HepG2 (cell line): ENCODE results near the gene CPEB4. TPM values are rescaled to one million over a fixed set of nuclear protein-coding genes. Genes with fewer than 3 reads are reported as not detected.

Source experiments
- ASH2L ChIP-seq: fragments of 300-600, 200-600 bp; sonication (generic); IDR thresholded peaks from 2 replicates; pipeline ENCODE4 v1.7.0; 2017; ENCODE audit warnings: low read depth, mild to moderate bottlenecking, moderate library complexity, mixed read lengths, low read length; ENCODE audit not compliant: insufficient read length
- CCDC6 ChIP-seq: sonication (generic); formaldehyde crosslinking; IDR thresholded peaks from 2 replicates; pipeline ENCODE4 v1.8.1; 2022; ENCODE audit warnings: mild to moderate bottlenecking, missing genetic modification reagents, moderate library complexity
- FOXA3 ChIP-seq: IDR thresholded peaks from 2 replicates; pipeline ENCODE4 v1.6.1; 2016; ENCODE audit warnings: missing genetic modification reagents, missing compliant biosample characterization
- GATA4 ChIP-seq: sonication (generic); IDR thresholded peaks from 2 replicates; pipeline ENCODE4 v1.6.1; 2016; ENCODE audit warnings: antibody characterized with exemption, low read depth, borderline replicate concordance
- HIVEP1 ChIP-seq: sonication (generic); formaldehyde crosslinking; IDR thresholded peaks from 2 replicates; pipeline ENCODE4 v1.4.0; 2020; ENCODE audit warnings: mild to moderate bottlenecking, missing genetic modification reagents
- KLF15 ChIP-seq: sonication (generic); formaldehyde crosslinking; IDR thresholded peaks from 2 replicates; pipeline ENCODE4 v1.8.1; 2023; ENCODE audit warnings: borderline replicate concordance, mild to moderate bottlenecking, inconsistent platforms, missing genetic modification reagents, mixed read lengths
- SIN3B ChIP-seq: fragments of 150-350 bp; IDR thresholded peaks from 2 replicates; pipeline ENCODE4 v1.6.1; 2014; ENCODE audit warnings: low read length
- TAF1 ChIP-seq: sonication (generic); formaldehyde crosslinking; IDR thresholded peaks from 2 replicates; pipeline ENCODE4 v1.4.0; 2020; ENCODE audit warnings: missing genetic modification reagents
- XRCC5 ChIP-seq: fragments of 200-400 bp; formaldehyde crosslinking; optimal IDR thresholded peaks from 2 replicates; pipeline ENCODE3; 2017; ENCODE audit warnings: mild to moderate bottlenecking, low read length
- ZNF224 ChIP-seq: sonication (generic); formaldehyde crosslinking; IDR thresholded peaks from 2 replicates; pipeline ENCODE4 v1.5.0; 2020; ENCODE audit warnings: mild to moderate bottlenecking, missing genetic modification reagents
- ZNF274 ChIP-seq: sonication (generic); formaldehyde crosslinking; IDR thresholded peaks from 2 replicates; pipeline ENCODE4 v1.5.1; 2020; ENCODE audit warnings: mild to moderate bottlenecking, missing genetic modification reagents
- ZNF296 ChIP-seq: sonication (generic); formaldehyde crosslinking; conservative IDR thresholded peaks from 2 replicates; pipeline ENCODE4 v1.5.0; 2020; ENCODE audit warnings: mild to moderate bottlenecking, missing genetic modification reagents
- ZNF33A ChIP-seq: sonication (generic); formaldehyde crosslinking; IDR thresholded peaks from 2 replicates; pipeline ENCODE4 v1.5.1; 2020; ENCODE audit warnings: missing genetic modification reagents, mild to moderate bottlenecking, moderate library complexity, borderline replicate concordance
- ZNF354B ChIP-seq: sonication (generic); formaldehyde crosslinking; IDR thresholded peaks from 2 replicates; pipeline ENCODE4 v1.8.0; 2022; ENCODE audit warnings: mild to moderate bottlenecking, missing genetic modification reagents
- ZNF543 ChIP-seq: sonication (generic); formaldehyde crosslinking; IDR thresholded peaks from 2 replicates; pipeline ENCODE4 v1.4.0; 2020; ENCODE audit warnings: mild to moderate bottlenecking, missing genetic modification reagents
- ZNF792 ChIP-seq: IDR thresholded peaks from 2 replicates; pipeline ENCODE4 v1.6.1; 2016
- polyA plus RNA-seq, 8 experiments: library from polyadenylated mRNA; depleted of rRNA in 3 of 8; stranded (reverse) in 7 of 8; unstranded in 1 of 8; fragments of >200 nt; fragmentation: Illumina TruSeq in 4 of 8; extraction: Trizol in 4 of 8; gene quantifications; 2 replicates each; pipeline versions ENCODE4 v1.2.1 to v1.2.3, GENCODE V29; 2011 to 2016; ENCODE audit warnings: low read depth in 4 of 8, missing spikeins in 1 of 8, mixed read lengths in 1 of 8; ENCODE audit not compliant: insufficient read depth in 1 of 8
- total RNA-seq, 5 experiments: library from RNA; depleted of rRNA; stranded (reverse); fragments of >200 nt; fragmentation: Illumina TruSeq; extraction: Trizol; gene quantifications; 2 replicates each; pipeline ENCODE4 v1.2.3, GENCODE V29; 2016; ENCODE audit warnings: low read depth in 1 of 5
- TF ChIP-seq, protein P1 (sequence below): sonication (generic); formaldehyde crosslinking; IDR thresholded peaks from 2 replicates; pipeline ENCODE4 v1.9.0; 2021; ENCODE audit warnings: missing genetic modification reagents, borderline replicate concordance
- TF ChIP-seq, protein P2 (sequence below): sonication (generic); formaldehyde crosslinking; IDR thresholded peaks from 2 replicates; pipeline ENCODE4 v1.4.0; 2020; ENCODE audit warnings: missing genetic modification reagents
- TF ChIP-seq, protein P3 (sequence below): sonication (generic); formaldehyde crosslinking; IDR thresholded peaks from 2 replicates; pipeline ENCODE4 v1.4.0; 2020; ENCODE audit warnings: missing genetic modification reagents, low read depth, mild to moderate bottlenecking, borderline replicate concordance
- TF ChIP-seq, protein P4 (sequence below): sonication (generic); formaldehyde crosslinking; IDR thresholded peaks from 2 replicates; pipeline ENCODE4 v1.5.0; 2020; ENCODE audit warnings: mild to moderate bottlenecking, missing genetic modification reagents, borderline replicate concordance

Gene CPEB4
- total and polyA plus RNA-seq, 2 of the 13 experiments (the other 11 are each of a cell fraction or from before 2014, with no cell fraction given) = 7.7 to 26.7 TPM

DNA sequence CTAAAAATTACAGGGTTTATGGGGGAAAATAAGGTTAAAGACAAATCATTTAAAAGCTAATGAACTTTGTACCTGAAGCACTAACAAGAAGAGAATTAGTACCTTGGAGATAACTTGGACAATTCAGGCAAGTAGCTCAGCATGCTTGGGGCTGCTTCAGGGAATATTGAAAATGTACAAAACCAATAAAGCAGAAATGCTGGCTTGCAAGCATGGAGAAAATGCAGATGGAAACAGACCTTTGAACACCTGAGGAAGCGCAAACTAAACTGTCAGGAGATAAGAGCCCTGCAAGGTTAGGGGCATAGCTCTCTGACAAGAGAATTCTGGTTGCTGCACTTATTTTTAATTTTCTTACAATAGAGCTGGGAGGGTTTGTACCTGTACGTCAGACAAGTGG is 58.2 kb downstream of the CPEB4 start (continued):
- TF ChIP-seq CCDC6 (CRISPR knock-in tag) = no peak
- peak; percentile 29; the same call in 1 of the 2 replicates for TF ChIP-seq FOXA3
- TF ChIP-seq ZNF274 (CRISPR knock-in tag) = no peak
- TF ChIP-seq, protein P1, sequence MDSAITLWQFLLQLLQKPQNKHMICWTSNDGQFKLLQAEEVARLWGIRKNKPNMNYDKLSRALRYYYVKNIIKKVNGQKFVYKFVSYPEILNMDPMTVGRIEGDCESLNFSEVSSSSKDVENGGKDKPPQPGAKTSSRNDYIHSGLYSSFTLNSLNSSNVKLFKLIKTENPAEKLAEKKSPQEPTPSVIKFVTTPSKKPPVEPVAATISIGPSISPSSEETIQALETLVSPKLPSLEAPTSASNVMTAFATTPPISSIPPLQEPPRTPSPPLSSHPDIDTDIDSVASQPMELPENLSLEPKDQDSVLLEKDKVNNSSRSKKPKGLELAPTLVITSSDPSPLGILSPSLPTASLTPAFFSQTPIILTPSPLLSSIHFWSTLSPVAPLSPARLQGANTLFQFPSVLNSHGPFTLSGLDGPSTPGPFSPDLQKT = no peak
- peak; percentile 42; the same call in 1 of the 2 replicates for TF ChIP-seq ZNF792 (CRISPR knock-in tag)
- TF ChIP-seq ZNF33A = no peak
- TF ChIP-seq, protein P2, sequence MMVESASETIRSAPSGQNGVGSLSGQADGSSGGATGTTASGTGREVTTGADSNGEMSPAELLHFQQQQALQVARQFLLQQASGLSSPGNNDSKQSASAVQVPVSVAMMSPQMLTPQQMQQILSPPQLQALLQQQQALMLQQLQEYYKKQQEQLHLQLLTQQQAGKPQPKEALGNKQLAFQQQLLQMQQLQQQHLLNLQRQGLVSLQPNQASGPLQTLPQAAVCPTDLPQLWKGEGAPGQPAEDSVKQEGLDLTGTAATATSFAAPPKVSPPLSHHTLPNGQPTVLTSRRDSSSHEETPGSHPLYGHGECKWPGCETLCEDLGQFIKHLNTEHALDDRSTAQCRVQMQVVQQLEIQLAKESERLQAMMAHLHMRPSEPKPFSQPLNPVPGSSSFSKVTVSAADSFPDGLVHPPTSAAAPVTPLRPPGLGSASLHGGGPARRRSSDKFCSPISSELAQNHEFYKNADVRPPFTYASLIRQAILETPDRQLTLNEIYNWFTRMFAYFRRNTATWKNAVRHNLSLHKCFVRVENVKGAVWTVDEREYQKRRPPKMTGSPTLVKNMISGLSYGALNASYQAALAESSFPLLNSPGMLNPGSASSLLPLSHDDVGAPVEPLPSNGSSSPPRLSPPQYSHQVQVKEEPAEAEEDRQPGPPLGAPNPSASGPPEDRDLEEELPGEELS (CRISPR knock-in tag) = peak; percentile 54
- TF ChIP-seq ASH2L = peak; percentile 16
- no peak; the same call in 1 of the 2 replicates for TF ChIP-seq GATA4
- TF ChIP-seq TAF1 (CRISPR knock-in tag) = no peak
- no peak for TF ChIP-seq ZNF354B (CRISPR knock-in tag)
- no peak for TF ChIP-seq ZNF296
- TF ChIP-seq XRCC5 = no peak
- TF ChIP-seq ZNF543 = no peak
- no peak for TF ChIP-seq KLF15 (CRISPR knock-in tag)
- no peak for TF ChIP-seq SIN3B
- TF ChIP-seq HIVEP1 (CRISPR knock-in tag) = no peak
- no peak for TF ChIP-seq ZNF224
- TF ChIP-seq, protein P3, sequence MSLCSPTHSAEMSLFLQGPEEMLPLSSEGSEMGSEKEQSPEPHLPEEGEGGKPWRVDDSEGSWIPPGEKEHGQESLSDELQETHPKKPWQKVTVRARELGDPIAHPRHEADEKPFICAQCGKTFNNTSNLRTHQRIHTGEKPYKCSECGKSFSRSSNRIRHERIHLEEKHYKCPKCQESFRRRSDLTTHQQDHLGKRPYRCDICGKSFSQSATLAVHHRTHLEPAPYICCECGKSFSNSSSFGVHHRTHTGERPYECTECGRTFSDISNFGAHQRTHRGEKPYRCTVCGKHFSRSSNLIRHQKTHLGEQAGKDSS = no peak
- TF ChIP-seq, protein P4, sequence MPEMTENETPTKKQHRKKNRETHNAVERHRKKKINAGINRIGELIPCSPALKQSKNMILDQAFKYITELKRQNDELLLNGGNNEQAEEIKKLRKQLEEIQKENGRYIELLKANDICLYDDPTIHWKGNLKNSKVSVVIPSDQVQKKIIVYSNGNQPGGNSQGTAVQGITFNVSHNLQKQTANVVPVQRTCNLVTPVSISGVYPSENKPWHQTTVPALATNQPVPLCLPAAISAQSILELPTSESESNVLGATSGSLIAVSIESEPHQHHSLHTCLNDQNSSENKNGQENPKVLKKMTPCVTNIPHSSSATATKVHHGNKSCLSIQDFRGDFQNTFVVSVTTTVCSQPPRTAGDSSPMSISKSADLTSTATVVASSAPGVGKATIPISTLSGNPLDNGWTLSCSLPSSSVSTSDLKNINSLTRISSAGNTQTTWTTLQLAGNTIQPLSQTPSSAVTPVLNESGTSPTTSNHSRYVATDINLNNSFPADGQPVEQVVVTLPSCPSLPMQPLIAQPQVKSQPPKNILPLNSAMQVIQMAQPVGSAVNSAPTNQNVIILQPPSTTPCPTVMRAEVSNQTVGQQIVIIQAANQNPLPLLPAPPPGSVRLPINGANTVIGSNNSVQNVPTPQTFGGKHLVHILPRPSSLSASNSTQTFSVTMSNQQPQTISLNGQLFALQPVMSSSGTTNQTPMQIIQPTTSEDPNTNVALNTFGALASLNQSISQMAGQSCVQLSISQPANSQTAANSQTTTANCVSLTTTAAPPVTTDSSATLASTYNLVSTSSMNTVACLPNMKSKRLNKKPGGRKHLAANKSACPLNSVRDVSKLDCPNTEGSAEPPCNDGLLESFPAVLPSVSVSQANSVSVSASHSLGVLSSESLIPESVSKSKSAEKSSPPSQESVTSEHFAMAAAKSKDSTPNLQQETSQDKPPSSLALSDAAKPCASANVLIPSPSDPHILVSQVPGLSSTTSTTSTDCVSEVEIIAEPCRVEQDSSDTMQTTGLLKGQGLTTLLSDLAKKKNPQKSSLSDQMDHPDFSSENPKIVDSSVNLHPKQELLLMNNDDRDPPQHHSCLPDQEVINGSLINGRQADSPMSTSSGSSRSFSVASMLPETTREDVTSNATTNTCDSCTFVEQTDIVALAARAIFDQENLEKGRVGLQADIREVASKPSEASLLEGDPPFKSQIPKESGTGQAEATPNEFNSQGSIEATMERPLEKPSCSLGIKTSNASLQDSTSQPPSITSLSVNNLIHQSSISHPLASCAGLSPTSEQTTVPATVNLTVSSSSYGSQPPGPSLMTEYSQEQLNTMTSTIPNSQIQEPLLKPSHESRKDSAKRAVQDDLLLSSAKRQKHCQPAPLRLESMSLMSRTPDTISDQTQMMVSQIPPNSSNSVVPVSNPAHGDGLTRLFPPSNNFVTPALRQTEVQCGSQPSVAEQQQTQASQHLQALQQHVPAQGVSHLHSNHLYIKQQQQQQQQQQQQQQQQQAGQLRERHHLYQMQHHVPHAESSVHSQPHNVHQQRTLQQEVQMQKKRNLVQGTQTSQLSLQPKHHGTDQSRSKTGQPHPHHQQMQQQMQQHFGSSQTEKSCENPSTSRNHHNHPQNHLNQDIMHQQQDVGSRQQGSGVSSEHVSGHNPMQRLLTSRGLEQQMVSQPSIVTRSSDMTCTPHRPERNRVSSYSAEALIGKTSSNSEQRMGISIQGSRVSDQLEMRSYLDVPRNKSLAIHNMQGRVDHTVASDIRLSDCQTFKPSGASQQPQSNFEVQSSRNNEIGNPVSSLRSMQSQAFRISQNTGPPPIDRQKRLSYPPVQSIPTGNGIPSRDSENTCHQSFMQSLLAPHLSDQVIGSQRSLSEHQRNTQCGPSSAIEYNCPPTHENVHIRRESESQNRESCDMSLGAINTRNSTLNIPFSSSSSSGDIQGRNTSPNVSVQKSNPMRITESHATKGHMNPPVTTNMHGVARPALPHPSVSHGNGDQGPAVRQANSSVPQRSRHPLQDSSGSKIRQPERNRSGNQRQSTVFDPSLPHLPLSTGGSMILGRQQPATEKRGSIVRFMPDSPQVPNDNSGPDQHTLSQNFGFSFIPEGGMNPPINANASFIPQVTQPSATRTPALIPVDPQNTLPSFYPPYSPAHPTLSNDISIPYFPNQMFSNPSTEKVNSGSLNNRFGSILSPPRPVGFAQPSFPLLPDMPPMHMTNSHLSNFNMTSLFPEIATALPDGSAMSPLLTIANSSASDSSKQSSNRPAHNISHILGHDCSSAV (CRISPR knock-in tag) = no peak
